HG03108 (cell line): Measurements from ENCODE around the gene SYTL1.

ENCODE experiments used
- ATAC-seq: cut with Tn5 transposase; IDR thresholded peaks from one replicate; pipeline ENCODE4 v1.9.1; 2021; ENCODE audit warnings: moderate library complexity; ENCODE audit not compliant: unreplicated experiment

The SYTL1 gene

DNA sequence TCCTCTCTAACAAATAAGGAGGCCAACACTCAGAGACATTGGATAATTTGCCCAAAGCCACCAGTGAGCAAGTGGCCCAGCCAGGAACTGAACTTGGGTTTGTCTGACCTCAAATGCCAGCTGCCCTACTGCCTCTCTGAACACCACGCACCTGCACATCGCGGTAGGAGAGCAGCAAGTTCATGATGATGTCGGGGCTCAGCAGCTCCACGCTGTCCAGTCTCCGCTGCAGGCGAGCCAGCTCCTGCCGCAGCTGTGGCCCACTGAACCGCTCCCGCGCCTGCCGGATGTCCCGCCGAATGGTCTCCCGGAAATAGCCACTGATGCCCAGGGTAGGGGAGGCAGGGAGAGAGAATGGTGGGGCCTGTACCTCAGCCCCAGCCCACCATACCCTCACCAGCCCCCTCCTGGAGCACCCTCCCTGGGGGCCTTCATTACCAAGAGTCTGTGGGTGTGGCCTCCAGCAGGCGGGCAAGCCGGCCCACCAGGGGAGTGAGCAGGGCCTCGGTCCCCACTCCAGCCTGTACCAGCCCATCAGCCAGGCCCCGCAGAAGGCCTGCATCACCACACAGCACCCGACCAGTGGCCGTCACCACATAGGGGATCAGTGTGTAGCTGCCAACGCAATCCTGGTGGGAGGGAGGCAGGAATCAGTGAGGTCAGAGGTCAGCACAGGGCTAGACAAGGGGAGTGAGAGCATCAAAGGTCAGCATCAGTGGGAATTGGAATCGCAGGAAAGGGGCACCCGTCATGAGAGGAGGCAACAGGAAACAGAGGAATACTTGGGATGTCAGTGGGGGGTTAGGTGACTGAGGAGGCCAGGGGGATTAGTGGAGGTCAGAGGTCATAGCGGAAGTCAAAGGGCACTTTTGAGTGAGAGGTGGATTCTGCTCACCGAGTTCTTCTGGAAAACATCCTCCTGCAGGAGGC lies 22.2 kb downstream of the SYTL1 start:
- no peak for ATAC-seq

DNA sequence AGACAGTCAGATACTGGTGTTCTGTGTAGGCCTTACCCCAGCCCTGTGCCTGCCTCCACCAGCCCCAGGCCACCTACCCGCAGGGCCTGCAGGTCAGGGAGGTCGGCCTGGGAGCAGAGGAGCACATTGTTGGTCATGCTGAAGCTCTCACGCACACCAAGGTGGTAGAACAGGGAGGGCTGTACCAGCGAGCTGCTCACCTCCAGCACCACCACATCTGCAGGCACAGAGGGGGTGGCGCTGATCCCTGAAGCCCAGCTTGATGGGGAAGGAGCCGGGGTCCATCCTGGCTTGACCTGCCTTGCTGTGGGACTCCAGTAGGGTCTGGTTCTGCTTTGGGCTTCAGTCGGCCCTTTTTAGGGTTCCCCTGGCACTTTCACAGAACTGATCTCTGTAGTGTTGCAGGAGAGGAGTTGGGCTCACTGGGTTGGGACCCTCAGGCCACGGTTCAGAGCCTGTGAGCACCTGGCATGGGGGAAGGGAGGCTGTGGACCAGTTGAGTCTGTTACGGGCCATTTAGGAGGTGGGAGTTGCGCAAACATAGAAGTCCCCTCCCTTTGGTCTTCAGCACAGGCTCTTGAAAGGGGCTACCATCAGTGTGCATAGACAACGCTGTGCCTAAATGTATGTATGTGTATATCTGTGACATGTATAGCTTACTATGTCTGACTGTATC lies 23.0 kb downstream of the SYTL1 start:
- ATAC-seq, result no peak

- peak; percentile 27 for ATAC-seq
Observed at GRCh38 chr1:27365372-27366112, 23.7 kb downstream of the SYTL1 start.

- peak; percentile 33 for ATAC-seq
Observed at GRCh38 chr1:27366113-27366410, 24.2 kb downstream of the SYTL1 start.

DNA sequence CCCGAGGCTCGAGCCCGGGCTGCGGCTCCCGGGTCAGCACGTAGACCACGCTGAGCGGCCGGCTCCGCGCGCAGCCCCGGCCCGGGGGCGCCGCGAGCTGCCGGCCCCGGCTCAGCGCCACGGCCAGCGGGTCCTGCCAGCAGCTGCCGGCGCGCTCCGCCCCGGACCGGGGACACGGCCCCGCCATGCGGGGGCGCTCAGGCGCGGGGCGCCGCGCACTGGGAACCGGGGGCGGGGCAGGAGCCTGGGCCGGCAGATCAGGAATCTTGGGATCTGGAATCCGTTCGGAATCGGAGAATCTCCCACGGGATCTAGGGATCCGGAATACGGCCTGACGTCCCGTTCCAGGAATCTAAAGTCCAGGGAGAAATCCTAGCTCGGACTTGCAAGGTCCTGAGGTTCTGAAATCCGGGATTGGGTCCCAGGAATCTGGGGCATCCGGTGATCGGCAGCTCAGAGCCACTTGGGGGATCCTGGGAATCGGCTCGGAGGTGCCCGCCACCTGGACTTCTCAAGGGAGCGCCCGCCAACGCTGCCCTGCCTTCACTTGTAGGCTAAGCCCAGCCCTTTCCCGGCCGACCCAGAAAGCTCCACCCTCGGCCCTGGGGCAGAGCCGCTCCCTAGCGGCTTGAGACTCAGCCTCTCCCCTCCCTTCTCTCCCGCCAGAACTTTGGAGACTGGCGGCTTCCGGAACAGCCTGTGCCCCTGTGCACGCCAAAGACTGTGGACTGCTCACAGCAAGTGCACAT lies 24.8 kb downstream of the SYTL1 start, which contains the start of gene MAP3K6:
MAP3K6 (minus strand) TSS at position 551 of the 749 bp plus-strand sequence; CDS start at position 187, 364 bp downstream.
- ATAC-seq, result peak; percentile 37

DNA sequence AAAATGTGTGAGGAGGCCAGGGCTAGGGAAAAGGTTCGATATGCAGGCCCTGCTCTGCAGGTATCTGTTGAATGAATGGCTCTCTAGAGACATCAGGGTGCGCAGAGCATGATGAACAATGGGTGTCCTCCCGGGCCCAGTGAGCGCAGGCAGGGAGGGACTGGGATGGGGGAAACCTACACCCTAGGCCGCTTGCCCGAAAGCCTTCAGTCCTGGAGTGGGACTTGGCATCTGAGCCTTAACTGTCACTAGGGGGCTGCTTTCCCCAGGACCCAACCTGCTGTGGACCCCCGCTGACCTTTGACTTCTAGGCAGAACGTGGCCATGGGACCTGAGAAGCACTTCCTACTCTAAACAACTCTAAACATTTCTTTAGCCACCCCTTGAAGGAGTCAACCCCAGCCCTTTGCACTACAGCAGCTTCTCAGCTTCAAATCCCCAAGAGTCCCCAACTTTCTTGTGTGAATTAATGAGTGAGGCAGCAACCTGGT lies 25.4 kb downstream of the SYTL1 start:
- no peak for ATAC-seq

DNA sequence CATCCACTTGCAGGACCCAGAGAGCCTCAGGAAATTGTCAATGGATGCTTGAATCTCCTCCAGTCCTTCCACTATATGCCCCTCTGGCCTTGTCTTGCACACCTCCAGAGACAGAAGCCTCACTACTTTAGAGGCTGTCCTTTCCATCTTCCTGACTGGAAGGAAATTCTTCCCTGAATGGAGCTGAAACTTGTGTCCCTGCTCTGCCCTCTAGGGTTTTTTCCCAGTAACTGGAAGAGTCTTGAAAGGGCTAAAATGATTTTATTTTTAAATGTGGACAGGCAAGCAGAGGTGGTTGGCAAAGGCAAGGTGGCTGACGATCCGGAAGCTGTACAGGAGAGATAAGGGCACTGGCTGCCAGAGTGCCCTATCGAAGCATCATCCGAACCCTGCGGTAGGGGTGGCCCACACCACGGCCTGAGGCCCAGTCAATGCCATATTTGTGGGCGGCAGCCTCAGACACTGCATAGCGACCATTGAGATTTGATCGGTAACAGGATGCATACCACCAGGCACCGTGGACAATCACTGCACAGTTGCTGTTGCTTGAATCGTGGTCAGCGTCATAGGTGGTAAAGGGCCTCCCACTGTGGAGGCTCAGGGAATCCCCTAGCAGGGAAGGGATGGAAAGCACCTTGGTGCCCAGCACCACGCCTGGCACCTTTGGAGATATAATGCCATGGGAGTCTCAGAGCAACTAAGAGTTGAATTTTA lies 27.2 kb downstream of the SYTL1 start:
- ATAC-seq, result no peak

- ATAC-seq, result no peak
Observed at GRCh38 chr1:27372022-27372807, 30.4 kb downstream of the SYTL1 start.

DNA sequence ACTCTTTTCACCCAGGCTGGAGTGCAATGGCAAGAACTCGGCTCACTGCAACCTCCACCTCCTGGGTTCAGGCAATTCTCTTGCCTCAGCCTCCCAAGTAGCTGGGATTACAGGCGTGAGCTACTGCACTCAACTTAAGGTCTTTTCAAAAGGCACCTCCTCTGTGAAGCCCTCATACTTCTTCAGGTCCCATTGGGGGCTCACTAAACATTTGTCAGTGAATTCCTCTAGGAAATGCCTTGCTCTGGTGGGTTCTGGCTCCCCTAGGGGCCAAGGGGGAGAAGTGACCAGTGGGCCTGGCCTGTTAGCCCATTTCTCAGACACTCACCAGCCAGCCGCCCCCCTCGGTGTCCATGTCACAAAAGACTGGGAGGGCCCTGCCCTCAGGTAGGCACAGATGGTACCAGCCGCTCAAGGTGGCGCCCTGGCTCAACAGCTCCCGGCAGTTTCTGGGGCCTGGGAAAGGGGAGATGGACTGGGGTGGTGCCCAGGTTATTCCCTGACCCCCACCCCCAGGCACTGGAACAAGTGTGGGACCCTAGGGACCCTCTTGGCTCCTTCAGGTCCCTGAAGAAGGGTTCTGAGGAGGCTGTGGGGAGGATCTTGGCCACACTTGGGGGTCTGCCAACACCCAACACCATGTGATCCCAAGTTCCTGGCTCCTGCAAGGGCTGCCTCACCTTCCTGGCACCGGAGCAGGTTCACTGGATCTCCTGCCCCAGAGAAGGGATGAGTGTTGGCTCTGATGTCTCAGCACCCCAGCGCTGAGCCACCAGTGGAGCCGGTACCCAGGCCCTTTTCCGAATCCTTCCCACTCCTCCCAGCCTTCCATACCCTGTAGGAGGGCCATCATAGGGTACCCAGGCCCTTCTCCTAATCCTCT lies 31.2 kb downstream of the SYTL1 start:
- no peak for ATAC-seq

DNA sequence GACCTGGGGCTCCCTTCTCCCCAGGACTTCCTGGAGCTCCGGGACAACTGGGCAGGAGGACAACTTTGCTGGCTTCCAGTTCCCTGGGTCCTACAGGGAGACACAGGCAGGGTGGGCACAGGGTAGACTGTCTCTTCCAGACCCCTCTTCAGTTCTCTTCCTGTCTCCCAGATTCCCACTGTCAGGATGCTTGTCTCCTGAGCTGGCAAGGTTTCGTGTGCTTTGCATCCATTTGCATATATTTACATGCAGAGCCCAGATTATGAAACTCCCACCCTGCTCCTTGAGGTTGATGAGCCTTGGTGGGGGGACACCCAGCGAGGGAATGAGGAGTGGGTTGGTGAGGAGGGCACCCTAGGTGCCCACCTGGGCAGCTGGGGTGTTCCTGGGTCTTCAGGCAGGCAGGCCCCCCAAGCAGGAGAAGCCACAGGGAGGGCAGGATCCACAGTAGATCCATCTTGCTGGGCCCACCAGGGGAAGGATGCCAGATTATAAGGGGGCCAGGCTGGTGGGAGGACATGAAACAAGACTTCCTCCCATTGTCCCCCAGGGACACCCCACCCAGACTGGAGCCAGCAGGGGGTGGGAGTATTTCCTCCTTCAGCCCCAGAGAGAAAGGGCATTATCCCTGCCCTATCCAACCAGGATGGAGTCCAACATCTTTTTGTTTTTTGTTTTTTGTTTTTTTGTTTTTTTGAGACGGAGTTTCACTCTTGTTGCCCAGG lies 32.7 kb downstream of the SYTL1 start, which contains the start of gene FCN3:
FCN3 (minus strand) TSS at position 463 of the 725 bp plus-strand sequence; CDS start at position 457, 6 bp downstream.
- no peak for ATAC-seq

DNA sequence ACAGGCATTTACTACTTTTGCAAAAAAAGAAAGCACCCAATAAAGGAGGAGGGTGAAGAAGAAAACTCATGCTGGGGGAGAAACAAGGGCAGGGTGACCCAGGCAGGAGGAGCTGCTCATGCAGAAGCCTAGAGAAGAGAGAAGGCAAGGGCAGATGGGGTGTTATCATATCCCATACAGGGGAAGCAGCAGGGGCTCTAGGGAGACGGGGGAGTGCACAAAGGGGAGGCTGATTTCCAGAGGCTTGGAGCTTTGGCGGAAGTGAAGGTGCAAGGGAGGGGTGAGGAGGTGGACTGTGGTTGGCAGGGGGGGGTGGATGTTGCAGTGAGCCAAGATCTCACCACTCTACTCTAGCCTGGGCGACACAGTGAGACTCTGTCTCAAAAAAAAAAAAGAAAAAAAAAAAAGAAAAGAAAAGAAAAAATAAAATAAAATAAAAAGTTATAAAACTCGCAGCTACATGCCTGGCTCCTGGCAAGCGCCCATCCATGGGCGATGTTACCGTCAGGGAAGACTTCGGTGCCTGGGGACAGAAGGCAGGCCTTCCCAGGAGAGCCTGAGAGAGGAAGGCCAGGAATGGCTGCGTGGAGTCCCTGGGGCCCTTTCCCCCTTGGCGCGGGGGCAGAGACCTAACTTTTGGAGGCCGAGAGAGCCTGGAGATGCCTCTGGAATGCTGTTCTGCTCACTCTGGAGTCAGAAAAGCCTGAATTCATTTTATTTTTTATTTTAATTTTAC lies 36.1 kb downstream of the SYTL1 start:
- ATAC-seq, result no peak

DNA sequence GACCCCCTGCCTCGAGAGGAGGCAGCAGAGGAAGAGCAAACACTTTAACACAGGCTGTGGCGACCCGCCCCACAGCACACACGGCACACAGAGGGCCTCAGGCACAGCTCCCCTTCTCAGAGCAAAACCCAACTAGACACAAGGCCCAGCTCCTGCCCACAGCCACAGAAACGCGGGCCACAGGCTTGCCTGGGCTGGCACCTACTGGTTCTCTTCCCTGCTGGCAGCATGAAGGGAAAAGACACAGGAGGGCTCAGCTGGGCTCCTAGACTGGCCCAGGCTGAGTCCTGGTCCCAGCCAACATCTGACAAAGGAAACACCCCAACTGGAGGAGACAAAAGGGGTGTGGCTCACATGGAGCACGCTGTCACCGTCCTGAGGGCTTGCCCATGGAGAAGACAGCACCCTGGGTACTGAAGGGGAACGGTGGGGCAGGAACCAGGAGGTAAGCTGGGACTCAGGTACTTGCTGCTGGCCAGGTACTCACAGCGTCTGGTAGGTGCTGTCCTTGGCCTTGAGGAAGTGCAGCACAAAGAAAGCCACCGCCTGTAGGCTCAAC lies 37.8 kb downstream of the SYTL1 start:
- ATAC-seq, result no peak

- no peak for ATAC-seq
Observed at GRCh38 chr1:27380224-27380623, 38.4 kb downstream of the SYTL1 start.

DNA sequence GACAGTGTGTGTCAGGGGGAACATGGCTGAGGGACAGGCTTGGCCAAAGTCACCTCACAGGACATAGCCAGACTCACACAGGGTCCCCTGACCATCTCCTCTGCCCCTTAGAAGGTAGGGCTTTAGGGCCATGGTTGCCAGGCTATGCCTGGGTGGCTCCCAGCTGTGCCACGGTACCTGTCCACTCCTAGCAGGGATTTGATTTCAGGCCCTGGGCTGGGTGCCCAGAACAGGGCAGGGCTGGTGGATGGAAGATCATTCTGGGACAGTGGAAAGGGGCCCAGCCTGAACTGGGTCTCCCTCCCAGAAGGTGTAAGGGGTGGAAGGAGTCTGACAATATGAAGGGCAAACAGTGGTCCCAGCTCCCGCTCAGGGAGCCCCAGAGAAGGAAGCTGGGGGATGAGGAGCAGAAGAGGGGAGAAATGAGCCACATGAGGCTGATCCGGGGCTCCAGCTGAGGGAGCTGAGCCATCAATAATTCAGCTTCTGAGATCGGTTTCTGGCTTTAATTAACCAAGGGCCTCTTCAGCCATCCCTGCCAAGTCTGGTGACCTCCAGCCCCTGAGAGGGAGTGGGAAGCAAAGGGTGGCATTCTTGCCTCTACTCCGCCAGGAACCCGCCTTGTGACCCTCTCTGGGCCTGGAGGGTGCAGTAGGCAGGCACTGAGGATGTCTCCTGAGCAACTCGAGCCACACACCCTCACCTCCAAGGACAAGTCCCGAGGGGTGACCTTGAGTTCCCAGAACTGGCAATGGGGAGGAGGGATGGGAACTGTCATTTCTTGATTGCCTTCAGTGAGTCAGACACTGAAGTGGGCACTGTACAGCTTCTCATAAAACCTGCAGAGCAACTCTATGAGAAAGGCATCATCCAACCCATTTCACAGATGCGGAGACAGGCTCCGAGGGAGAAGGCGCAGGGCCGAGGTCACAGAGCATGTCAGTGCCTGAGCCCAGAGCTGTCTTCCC lies 39.2 kb downstream of the SYTL1 start:
- no peak for ATAC-seq
